Chondrocyte (in vitro differentiated cells): Measurements from ENCODE around the gene CLEC16A. TPM values are rescaled to one million over a fixed set of nuclear protein-coding genes. Genes with fewer than 3 reads are reported as not detected.
"Not testable (repeated sequence)": the region's sequence is repeated elsewhere in the genome, so short reads cannot be mapped to it uniquely, and the experiment has no call there.

Experiments
- DNase-seq: peaks from one replicate; pipeline ENCODE4 v3.0.0; 2021; ENCODE audit warnings: mixed read lengths, low spot score
- H3K27ac Mint-ChIP-seq: one replicate; pipeline ENCODE4 v1.8.0; 2021; ENCODE audit warnings: mild to moderate bottlenecking, moderate library complexity, mixed read lengths; ENCODE audit not compliant: unreplicated experiment
- H3K27me3 Mint-ChIP-seq: 2 replicates; pipeline ENCODE4 v1.8.0; 2021; ENCODE audit warnings: low read depth, mixed read lengths
- H3K36me3 Mint-ChIP-seq: 2 replicates; pipeline ENCODE4 v1.8.0; 2021; ENCODE audit warnings: low read depth, mixed read lengths
- H3K4me1 Mint-ChIP-seq: 2 replicates; pipeline ENCODE4 v1.8.0; 2021; ENCODE audit warnings: low read depth, mild to moderate bottlenecking, mixed read lengths
- H3K4me3 Mint-ChIP-seq: one replicate; pipeline ENCODE4 v1.8.0; 2021; ENCODE audit warnings: mild to moderate bottlenecking, moderate library complexity, mixed read lengths; ENCODE audit not compliant: unreplicated experiment
- H3K9me3 Mint-ChIP-seq: 2 replicates; pipeline ENCODE4 v1.8.0; 2021; ENCODE audit warnings: low read depth, mixed read lengths
- total RNA-seq: library from RNA; stranded (reverse); gene quantifications from 3 replicates; pipeline ENCODE4 v1.2.1, GENCODE V29; 2021
- TF ChIP-seq, protein P1 (sequence below): fragments of 200-600 bp; sonication (generic); IDR thresholded peaks from 2 replicates; pipeline ENCODE4 v1.5.0; 2021; ENCODE audit warnings: antibody characterized with exemption, mild to moderate bottlenecking, moderate library complexity

Gene CLEC16A
- total RNA-seq, 1 donor from 2014 or later, result 17.9 TPM

DNA sequence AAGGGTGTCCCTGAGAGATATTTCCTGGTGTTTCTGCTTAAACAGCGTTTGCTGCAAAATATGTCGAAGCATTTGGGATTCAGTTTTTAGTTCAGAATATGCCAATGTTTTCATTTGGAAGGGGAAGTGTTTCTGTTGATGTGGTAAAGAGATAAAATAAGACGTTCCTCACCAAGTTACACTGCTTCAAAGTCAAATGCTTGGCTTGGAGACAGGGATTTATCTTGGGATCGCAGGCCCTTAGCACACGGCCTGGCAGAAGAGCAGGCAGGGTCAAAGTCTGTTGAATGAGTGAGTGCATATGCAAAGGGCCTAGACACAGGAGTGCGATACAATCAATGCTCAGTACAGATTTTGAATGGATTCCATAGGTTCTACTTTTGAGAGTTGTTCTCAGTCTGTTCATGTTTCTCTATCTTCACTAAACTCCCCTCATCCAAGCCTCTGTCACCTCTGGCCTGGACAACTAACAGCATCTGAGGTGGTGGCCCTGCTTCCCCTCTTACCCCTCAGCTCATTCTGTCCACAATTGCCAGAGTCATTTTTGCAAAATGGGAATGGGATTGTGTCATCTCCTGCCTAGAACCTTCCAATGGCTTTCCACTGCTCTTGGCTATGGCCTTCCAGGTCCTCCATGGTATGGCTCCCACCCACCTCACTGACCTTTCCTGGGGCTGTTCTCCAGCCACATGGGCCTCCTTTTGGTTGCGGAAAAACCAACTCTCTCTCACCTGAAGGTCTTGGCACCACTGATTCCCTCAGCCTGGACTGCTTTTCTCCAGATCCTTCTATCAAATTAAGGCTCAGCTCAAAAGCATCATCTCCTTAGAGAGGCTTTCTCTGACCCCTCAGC is 5.3 kb upstream of the CLEC16A start:
- Mint-ChIP-seq H3K4me3 (no peak overlapping the region), H3K36me3 (peaks cover 5% of the 10 kb centered on the region), H3K27me3 (no peaks in the 10 kb centered on the region), H3K9me3 (no peaks in the 10 kb centered on the region), H3K4me1 (peaks cover 66% of the 10 kb centered on the region), H3K27ac (no peak overlapping the region)
- no peak for DNase-seq
- TF ChIP-seq, protein P1, sequence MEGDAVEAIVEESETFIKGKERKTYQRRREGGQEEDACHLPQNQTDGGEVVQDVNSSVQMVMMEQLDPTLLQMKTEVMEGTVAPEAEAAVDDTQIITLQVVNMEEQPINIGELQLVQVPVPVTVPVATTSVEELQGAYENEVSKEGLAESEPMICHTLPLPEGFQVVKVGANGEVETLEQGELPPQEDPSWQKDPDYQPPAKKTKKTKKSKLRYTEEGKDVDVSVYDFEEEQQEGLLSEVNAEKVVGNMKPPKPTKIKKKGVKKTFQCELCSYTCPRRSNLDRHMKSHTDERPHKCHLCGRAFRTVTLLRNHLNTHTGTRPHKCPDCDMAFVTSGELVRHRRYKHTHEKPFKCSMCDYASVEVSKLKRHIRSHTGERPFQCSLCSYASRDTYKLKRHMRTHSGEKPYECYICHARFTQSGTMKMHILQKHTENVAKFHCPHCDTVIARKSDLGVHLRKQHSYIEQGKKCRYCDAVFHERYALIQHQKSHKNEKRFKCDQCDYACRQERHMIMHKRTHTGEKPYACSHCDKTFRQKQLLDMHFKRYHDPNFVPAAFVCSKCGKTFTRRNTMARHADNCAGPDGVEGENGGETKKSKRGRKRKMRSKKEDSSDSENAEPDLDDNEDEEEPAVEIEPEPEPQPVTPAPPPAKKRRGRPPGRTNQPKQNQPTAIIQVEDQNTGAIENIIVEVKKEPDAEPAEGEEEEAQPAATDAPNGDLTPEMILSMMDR, result no peak

DNA sequence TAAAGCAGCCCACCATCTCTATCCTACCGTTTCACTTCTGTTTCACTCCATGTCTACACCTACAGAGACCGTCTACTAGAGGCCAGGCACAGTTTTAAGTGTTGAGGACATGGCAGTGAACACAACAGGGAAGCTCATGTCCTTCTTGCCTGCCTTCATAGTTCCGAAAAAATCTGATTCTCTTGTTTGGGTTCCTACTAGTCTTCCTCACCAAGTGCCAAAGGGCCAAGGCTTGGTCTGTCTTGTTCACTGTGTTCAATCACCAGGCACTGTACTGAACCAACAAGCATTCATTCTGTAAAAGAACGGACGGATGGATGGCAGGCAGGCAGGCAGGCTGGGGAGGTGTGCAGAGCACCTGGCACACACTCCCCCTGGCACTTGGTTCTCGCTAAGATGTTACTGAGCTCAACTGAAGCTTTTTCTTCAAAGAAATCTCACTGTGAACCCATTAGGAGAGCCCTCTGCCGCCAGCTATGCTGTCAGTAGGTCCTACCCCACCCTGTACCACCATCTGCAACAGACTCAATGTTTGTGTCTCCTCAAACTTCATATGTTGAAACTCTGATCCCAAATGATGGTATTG is 4.6 kb upstream of the CLEC16A start:
- no peak for DNase-seq
- H3K4me1 Mint-ChIP-seq, result peaks cover 68% of the 10 kb centered on the region
- TF ChIP-seq, protein P1, result no peak
- no peaks in the 10 kb centered on the region for H3K27me3 Mint-ChIP-seq
- H3K4me3 Mint-ChIP-seq, result peak overlapping the region; percentile 94
- peaks cover 5% of the 10 kb centered on the region for H3K36me3 Mint-ChIP-seq
- H3K27ac Mint-ChIP-seq, result peak overlapping the region; percentile 0
- H3K9me3 Mint-ChIP-seq, result no peaks in the 10 kb centered on the region

DNA sequence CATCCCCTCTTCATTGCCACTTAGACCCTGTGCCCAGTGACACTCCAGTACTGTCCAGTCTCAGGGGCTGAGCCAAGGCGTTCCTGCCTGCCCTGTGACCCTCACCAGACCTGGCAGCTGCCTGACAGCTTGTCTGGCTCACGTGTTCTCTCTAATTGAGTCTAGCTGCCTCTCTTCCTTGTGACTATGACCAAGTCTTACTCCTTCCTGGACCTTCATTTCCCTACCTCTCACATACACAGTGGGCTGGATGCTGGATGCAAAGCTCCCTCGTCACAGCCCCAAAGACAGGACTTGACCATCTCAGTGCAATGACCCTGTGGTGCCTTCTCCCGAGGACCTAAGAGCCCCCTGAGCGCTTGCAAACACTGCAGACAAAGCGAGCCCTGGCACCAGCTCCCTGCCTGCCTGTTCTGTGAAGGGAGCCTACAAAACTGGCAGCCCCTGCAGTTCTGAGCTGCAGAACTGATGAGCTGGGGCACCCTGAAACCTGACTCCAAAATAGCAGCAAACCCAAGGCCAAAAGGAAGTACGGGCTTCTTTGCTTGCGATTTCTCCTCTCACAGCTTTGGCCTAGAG is 3.8 kb upstream of the CLEC16A start:
- peaks cover 5% of the 10 kb centered on the region for H3K36me3 Mint-ChIP-seq
- DNase-seq, result no peak
- H3K9me3 Mint-ChIP-seq, result no peaks in the 10 kb centered on the region
- TF ChIP-seq, protein P1, result no peak
- H3K4me3 Mint-ChIP-seq, result peak overlapping the region; percentile 94
- peak overlapping the region; percentile 66 for H3K27ac Mint-ChIP-seq
- peaks cover 75% of the 10 kb centered on the region for H3K4me1 Mint-ChIP-seq
- H3K27me3 Mint-ChIP-seq, result no peaks in the 10 kb centered on the region

DNA sequence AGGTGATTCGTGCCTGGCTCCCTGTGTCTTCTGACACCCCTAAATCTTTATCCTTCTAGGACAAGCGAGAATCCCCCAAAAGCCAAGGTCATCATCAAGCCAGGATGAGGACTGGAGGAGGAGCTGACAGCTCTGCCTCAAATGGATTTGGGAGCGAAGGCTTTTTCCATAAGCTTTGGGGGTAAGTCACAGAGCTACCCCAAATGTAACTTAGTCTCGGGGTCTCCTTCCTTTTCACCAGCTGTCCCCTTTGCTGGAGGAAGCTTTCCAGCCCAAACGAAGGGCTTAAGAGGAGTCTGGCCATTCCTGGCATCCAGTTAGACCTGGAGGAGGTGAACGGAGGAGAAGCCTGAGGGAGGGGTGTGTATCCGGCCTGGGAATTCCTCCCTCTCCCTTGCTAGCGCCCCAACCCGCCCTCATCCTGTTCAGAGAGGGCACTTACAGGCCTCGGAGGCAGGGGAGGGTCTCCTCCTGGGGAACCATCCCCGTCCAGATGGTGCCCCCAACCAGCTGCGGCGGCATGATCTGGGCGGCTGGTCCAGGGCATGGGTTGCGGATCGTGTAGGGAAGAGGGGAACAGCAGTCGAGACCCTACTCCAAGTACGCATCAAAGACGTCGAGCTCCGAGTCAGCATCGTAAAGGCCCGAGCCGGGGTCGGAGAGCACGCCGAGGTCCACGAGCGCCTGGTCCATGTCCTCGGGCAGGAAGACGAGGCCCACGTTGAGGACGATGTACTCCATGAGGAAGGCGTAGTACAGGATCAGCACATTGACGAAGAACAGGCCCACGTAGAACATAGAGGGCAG is 3.0 kb upstream of the CLEC16A start:
- Mint-ChIP-seq H3K27me3 (no peaks in the 10 kb centered on the region), H3K9me3 (no peaks in the 10 kb centered on the region), H3K4me1 (peaks cover 75% of the 10 kb centered on the region), H3K27ac (peak overlapping the region; percentile 32), H3K36me3 (peaks cover 5% of the 10 kb centered on the region), H3K4me3 (peak overlapping the region; percentile 94)
- TF ChIP-seq, protein P1, result no peak
- DNase-seq, result no peak

DNA sequence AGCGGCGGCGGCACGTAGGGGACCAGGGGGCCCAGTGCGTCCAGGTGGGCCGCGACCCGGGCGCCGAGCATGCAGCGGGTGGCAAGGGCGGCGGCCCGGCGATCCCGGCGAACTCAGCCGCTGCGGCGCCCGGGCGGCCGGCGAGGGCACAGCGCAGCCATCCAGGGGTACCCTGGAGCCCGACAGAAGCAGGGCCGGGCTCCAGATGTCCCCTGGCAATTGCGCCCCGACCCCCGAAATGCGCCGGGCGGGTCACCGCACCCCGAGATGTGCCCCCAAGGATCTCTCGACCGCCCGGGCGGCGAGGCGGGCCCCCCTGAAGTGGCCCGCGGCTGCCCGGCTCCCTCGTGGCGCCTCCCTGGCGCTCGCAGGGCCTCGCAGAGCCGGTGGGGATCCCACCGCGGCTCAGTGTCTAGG is 2.4 kb upstream of the CLEC16A start:
- not testable (repeated sequence) for H3K9me3 Mint-ChIP-seq, H3K36me3 Mint-ChIP-seq, DNase-seq, H3K27me3 Mint-ChIP-seq, H3K27ac Mint-ChIP-seq
- Mint-ChIP-seq H3K4me3 (peak overlapping the region; percentile 94), H3K4me1 (peaks cover 76% of the 10 kb centered on the region)
